CD4-positive, CD25-positive, alpha-beta regulatory T cell (primary cell): ENCODE measurements around the gene U2SURP. TPM values are rescaled to one million over a fixed set of nuclear protein-coding genes. Genes with fewer than 3 reads are reported as not detected.
A peak's percentile ranks its signal among the peaks of the same experiment; 100 is the strongest.

Experiments used
- ATAC-seq, 2 donors: fragments of 150-1000 bp; cut with Tn5 transposase; one replicate each; pipeline ENCODE4 v1.10.0; 2021; ENCODE audit warnings: low read depth in 2 of 2, moderate number of reproducible peaks in 2 of 2, moderate library complexity in 1 of 2
- DNase-seq, 3 donors: peaks; one replicate each; pipeline versions ENCODE4 v3.0.0 to v3.0.0-alpha.2; 2012 to 2022; ENCODE audit warnings: mixed read lengths in 1 of 3
- H3K27ac ChIP-seq: one replicate; pipeline ENCODE4 v1.7.0; 2013; ENCODE audit warnings: mild to moderate bottlenecking, low read length; ENCODE audit not compliant: insufficient read depth, poor library complexity, severe bottlenecking
- H3K27me3 ChIP-seq: one replicate; pipeline ENCODE4 v1.7.0; 2013; ENCODE audit warnings: low read length; ENCODE audit not compliant: control insufficient read depth, insufficient read depth
- H3K36me3 ChIP-seq: one replicate; pipeline ENCODE4 v1.7.0; 2013; ENCODE audit warnings: mild to moderate bottlenecking, low read length, moderate library complexity; ENCODE audit not compliant: control insufficient read depth, insufficient read depth
- H3K4me1 ChIP-seq: 2 replicates; pipeline ENCODE4 v1.7.0; 2013; ENCODE audit warnings: mild to moderate bottlenecking, low read length; ENCODE audit not compliant: insufficient read depth, control insufficient read depth, poor library complexity, severe bottlenecking
- H3K4me3 ChIP-seq: one replicate; pipeline ENCODE4 v1.7.0; 2013; ENCODE audit warnings: low read depth, mild to moderate bottlenecking, low read length, moderate library complexity
- H3K9me3 ChIP-seq, 2 experiments: 1 replicate in 1 of 2; 2 replicates in 1 of 2; pipeline ENCODE4 v1.7.0; 2013; ENCODE audit warnings: low read length in 2 of 2, mild to moderate bottlenecking in 1 of 2, moderate library complexity in 1 of 2; ENCODE audit not compliant: control insufficient read depth in 2 of 2
- H3K27ac Mint-ChIP-seq, 3 donors: one replicate each; pipeline ENCODE4 v1.8.0; 2020 to 2022; ENCODE audit warnings: mild to moderate bottlenecking in 3 of 3, mixed read lengths in 3 of 3, moderate library complexity in 2 of 3
- H3K27me3 Mint-ChIP-seq: one replicate; pipeline ENCODE4 v1.8.0; 2022; ENCODE audit warnings: mild to moderate bottlenecking, mixed read lengths
- H3K36me3 Mint-ChIP-seq: one replicate; pipeline ENCODE4 v1.8.0; 2020; ENCODE audit warnings: mixed read lengths
- H3K4me1 Mint-ChIP-seq, 4 donors: one replicate each; pipeline ENCODE4 v1.8.0; 2020 to 2022; ENCODE audit warnings: mixed read lengths in 4 of 4, mild to moderate bottlenecking in 1 of 4
- H3K4me3 Mint-ChIP-seq, 4 donors: one replicate each; pipeline ENCODE4 v1.8.0; 2020 to 2022; ENCODE audit warnings: mild to moderate bottlenecking in 4 of 4, mixed read lengths in 4 of 4, moderate library complexity in 3 of 4
- H3K9me3 Mint-ChIP-seq, 7 donors: one replicate each; pipeline ENCODE4 v1.8.0; 2020 to 2022; ENCODE audit warnings: mixed read lengths in 7 of 7, mild to moderate bottlenecking in 3 of 7, moderate library complexity in 2 of 7
- polyA plus RNA-seq, 4 donors: library from polyadenylated mRNA; unstranded; fragments of 300-500 nt; fragmentation: Illumina TruSeq; gene quantifications; one replicate each; pipeline ENCODE4 v1.2.3, GENCODE V29; 2021
- total RNA-seq: library from RNA; stranded (reverse); gene quantifications from one replicate; pipeline ENCODE4 v1.2.3, GENCODE V29; 2022

Gene U2SURP
- total and polyA plus RNA-seq, 5 donors from 2014 or later = 94.2 to 175 (median 116) TPM

DNA sequence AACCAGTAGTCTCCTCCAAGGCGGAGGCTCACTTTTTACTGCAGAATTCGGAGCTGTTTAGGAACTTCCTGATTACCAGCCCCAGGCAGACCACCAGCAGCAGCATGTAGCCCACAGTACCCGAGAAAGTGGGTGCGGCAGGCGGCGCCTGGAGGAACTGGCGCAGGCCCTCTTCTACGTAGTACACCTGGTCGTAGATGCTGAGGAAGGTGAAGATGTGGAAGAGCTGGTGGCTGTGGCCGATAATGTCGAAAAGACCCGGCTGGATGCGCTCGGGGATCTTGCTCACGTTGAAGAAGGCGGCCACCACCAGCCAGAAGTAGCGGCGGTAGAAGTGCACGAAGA, 39.2 kb upstream of the U2SURP start:
- no peaks in the 10 kb centered on the region for H3K36me3 Mint-ChIP-seq
- no peak for DNase-seq
- peaks cover 0 to 21% (median 10%) of the 10 kb centered on the region in 4 donors for H3K4me1 Mint-ChIP-seq
- peaks cover 0 to 5% (median 0%) of the 10 kb centered on the region in 7 donors for H3K9me3 Mint-ChIP-seq
- peak overlapping the region; percentile 36 to 84 (median 77) for H3K4me3 Mint-ChIP-seq
- Histone ChIP-seq H3K4me1 (peaks cover 4% of the 10 kb centered on the region), H3K27ac (no peak overlapping the region), H3K27me3 (peaks cover 61% of the 10 kb centered on the region), H3K4me3 (no peak overlapping the region), H3K36me3 (no peaks in the 10 kb centered on the region), H3K9me3 (no peaks in the 10 kb centered on the region)
- no peak overlapping the region for H3K27ac Mint-ChIP-seq
- H3K27me3 Mint-ChIP-seq = peaks cover 86% of the 10 kb centered on the region
- no peak for ATAC-seq

DNA sequence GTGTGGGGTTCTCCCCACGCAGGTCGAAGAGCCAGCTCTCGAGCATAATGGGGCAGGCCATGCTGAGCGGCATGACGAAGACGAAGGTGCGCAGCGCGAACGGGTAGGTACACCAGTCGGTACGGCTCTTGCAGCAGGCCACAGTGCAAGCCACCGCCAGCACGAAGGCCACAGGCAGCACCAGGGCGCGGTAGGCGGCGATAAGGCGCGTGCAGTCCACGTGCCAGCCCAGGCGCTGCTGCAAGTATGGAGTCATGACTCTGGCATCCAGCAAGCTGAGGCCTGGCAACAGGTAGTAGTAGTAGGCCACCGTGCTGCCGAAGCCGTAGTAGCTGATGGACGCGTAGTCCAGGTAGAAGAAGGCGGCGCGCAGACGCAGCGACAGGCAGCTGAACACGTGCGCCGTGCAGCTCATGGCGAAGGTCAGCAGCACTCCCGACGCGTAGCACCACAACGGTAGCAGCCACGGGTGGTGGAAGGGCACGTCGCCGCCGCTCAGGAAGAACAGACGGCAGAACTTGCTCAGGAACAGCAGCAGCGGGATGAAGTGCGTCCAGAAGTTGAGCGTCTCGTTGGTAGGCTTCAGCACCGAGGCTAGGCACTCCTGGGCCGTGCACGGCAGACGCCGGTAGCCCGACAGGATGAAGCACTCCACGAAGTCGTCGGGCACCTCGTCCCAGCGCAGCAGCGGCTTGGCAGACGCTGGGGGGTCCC, 38.7 kb upstream of the U2SURP start:
- H3K27ac ChIP-seq = no peak overlapping the region
- DNase-seq (no peak), ATAC-seq (no peak)
- H3K27me3 Mint-ChIP-seq = peaks cover 86% of the 10 kb centered on the region
- H3K9me3 Mint-ChIP-seq = peaks cover 0 to 5% (median 0%) of the 10 kb centered on the region in 7 donors
- no peak overlapping the region for H3K4me3 ChIP-seq
- H3K27ac Mint-ChIP-seq = no peak overlapping the region
- peaks cover 4% of the 10 kb centered on the region for H3K4me1 ChIP-seq
- H3K36me3 Mint-ChIP-seq = no peaks in the 10 kb centered on the region
- H3K27me3 ChIP-seq = peaks cover 56% of the 10 kb centered on the region
- no peaks in the 10 kb centered on the region for H3K9me3 ChIP-seq
- H3K36me3 ChIP-seq = no peaks in the 10 kb centered on the region
- peak overlapping the region; percentile 36 to 84 (median 78) for H3K4me3 Mint-ChIP-seq
- H3K4me1 Mint-ChIP-seq = peaks cover 0 to 21% (median 10%) of the 10 kb centered on the region in 4 donors

DNA sequence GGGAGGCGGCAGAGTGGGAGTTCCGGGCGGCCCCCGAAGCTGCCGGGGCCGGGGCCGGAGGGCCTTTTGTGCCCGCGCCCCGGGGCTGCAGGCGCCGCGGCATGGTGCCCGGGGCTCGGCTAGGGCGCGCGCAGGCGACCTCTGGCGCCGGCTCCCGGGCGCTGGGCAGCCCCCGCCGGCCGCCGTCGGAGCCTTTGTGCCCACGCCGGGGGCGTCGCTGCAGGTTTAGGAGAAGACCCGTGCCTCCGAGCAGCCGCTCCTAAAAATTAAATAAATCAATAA, 38.2 kb upstream of the U2SURP start:
- H3K9me3 ChIP-seq = no peaks in the 10 kb centered on the region
- H3K36me3 ChIP-seq = no peaks in the 10 kb centered on the region
- DNase-seq (no peak), ATAC-seq (no peak)
- H3K4me3 ChIP-seq = no peak overlapping the region
- Mint-ChIP-seq H3K9me3 (peaks cover 0 to 5% (median 0%) of the 10 kb centered on the region in 7 donors), H3K4me1 (peaks cover 0 to 21% (median 10%) of the 10 kb centered on the region in 4 donors), H3K27me3 (peaks cover 86% of the 10 kb centered on the region), H3K27ac (no peak overlapping the region), H3K36me3 (no peaks in the 10 kb centered on the region), H3K4me3 (peak overlapping the region in 1 of 4 donors; percentile 78)
- H3K27ac ChIP-seq = no peak overlapping the region
- peaks cover 4% of the 10 kb centered on the region for H3K4me1 ChIP-seq
- H3K27me3 ChIP-seq = peaks cover 51% of the 10 kb centered on the region

DNA sequence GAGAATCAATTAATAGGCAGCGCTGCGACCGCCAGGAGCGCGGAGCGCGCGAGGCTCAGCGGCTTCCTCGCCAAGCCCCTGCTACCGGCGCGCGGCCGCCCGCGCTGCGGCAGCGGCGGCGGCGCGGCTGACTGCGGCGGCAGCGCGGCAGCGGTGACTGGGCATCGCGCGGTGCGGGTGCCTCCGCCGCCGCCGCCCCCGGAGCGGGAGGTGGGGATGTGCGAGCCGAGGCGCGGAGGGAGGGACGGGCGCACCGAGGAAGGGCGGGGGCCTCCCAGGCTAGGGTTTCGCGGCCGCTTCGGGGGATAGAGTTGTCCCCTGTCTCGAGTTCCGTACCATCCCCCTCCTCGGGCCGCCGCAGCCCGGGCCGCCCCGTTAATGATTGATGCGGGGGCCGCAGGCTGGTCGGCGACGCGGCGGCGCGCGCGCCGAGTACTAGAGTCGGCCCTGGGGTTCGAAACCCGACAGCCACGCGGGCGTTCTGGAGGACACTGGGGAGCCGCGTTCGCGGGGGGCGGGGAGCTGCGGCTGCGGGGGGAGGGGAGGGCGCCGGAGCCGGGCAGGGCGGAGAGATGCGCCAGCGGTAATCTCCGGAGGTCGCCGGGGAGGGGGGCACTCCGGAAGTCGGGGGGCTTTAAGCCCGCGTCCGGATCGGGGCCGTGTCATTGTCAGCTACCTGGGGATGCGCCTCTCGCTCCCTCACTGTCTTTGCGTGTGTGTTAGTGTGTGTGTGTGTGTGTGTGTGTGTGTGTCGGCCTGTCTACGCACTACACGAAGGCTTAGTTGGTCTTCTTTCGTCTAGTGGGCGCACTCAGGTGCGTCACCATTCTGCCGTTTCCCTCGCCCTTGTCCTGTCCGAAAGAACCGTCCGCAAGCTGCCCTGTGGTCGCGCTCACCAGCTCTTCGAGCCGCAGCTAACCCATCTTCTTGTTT, 37.6 kb upstream of the U2SURP start, which contains the start of gene PAQR9:
PAQR9 (minus strand) TSS at position 159 of the 933 bp plus-strand sequence. CDS start 338 bp downstream, outside the sequence.
- no peak within 1 kb of the TSS for H3K27ac Mint-ChIP-seq
- H3K4me3 ChIP-seq = no peak within 1 kb of the TSS
- peaks cover 4% of the 10 kb centered on the region for H3K4me1 ChIP-seq
- peaks cover 45% of the 10 kb centered on the region for H3K27me3 ChIP-seq
- H3K27ac ChIP-seq = no peak within 1 kb of the TSS
- peak; percentile 29 to 40 for ATAC-seq
- no peaks in the 10 kb centered on the region for H3K9me3 ChIP-seq
- H3K27me3 Mint-ChIP-seq = peaks cover 86% of the 10 kb centered on the region
- peaks cover 0 to 17% (median 10%) of the 10 kb centered on the region in 4 donors for H3K4me1 Mint-ChIP-seq
- H3K4me3 Mint-ChIP-seq = peak within 1 kb of the TSS; percentile 36 to 89 (median 79)
- H3K36me3 ChIP-seq = no peaks in the 10 kb centered on the region
- H3K36me3 Mint-ChIP-seq = no peaks in the 10 kb centered on the region
- peak in 1 of 3 donors; percentile 16 for DNase-seq
- H3K9me3 Mint-ChIP-seq = peaks cover 0 to 5% (median 0%) of the 10 kb centered on the region in 7 donors

DNA sequence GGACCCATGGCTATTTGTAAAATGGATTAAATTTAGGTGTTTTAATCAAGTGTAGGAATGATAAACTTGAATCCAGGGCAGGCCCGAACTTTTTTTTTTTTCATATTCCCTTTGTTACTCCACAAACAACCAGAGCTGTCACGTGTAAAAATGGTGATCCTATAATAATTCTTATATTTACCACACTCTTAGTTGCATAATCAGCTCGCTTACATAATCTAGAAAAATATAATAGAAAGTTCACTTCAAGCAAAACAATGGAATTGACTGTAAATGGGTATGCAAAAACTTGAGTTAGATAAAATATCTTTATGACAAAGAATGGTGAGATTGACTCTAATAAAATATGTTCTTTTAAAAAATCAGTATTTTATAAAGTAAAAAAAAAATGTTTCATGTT, 35.8 kb upstream of the U2SURP start:
- Histone ChIP-seq H3K27me3 (peaks cover 33% of the 10 kb centered on the region), H3K36me3 (no peaks in the 10 kb centered on the region), H3K27ac (no peak overlapping the region), H3K4me1 (peaks cover 4% of the 10 kb centered on the region), H3K9me3 (no peaks in the 10 kb centered on the region), H3K4me3 (no peak overlapping the region)
- no peak overlapping the region for H3K27ac Mint-ChIP-seq
- no peak for ATAC-seq
- H3K4me1 Mint-ChIP-seq = peaks cover 0 to 15% (median 9%) of the 10 kb centered on the region in 4 donors
- peaks cover 83% of the 10 kb centered on the region for H3K27me3 Mint-ChIP-seq
- peaks cover 0 to 4% (median 0%) of the 10 kb centered on the region in 7 donors for H3K9me3 Mint-ChIP-seq
- no peaks in the 10 kb centered on the region for H3K36me3 Mint-ChIP-seq
- no peak overlapping the region for H3K4me3 Mint-ChIP-seq
- no peak for DNase-seq

DNA sequence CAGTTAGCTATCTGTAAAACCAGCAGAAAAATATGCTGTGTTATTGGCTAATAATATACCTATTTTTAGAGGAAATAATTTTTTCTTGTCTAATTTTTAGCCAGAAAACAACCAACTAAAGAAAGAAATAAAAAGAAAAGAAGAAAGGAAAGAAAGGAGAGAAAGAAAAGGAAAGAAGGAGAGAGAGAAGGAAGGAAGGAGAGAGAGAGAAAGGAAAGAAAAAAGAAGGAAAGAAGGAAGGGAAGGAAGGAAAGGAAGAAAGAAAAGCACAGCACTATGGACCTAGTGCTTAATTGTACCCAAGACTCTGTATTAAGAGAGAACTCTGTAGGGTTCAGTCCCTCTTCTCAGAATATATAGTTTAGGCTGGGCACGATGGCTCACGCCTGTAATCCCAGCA, 34.6 kb upstream of the U2SURP start:
- Mint-ChIP-seq H3K4me1 (peaks cover 0 to 15% (median 6%) of the 10 kb centered on the region in 4 donors), H3K27me3 (peaks cover 71% of the 10 kb centered on the region), H3K4me3 (no peak overlapping the region), H3K36me3 (no peaks in the 10 kb centered on the region), H3K9me3 (peaks cover 0 to 2% (median 0%) of the 10 kb centered on the region in 7 donors), H3K27ac (no peak overlapping the region)
- Histone ChIP-seq H3K9me3 (no peaks in the 10 kb centered on the region), H3K27ac (no peak overlapping the region), H3K27me3 (peaks cover 28% of the 10 kb centered on the region), H3K4me1 (peaks cover 4% of the 10 kb centered on the region), H3K36me3 (no peaks in the 10 kb centered on the region), H3K4me3 (no peak overlapping the region)
- no peak for ATAC-seq
- no peak for DNase-seq

- no peaks in the 10 kb centered on the region for H3K9me3 ChIP-seq
- ATAC-seq (no peak), DNase-seq (no peak)
- peaks cover 0 to 2% (median 0%) of the 10 kb centered on the region in 7 donors for H3K9me3 Mint-ChIP-seq
- H3K4me3 Mint-ChIP-seq = no peak overlapping the region
- peaks cover 0 to 4% (median 2%) of the 10 kb centered on the region in 4 donors for H3K4me1 Mint-ChIP-seq
- no peaks in the 10 kb centered on the region for H3K4me1 ChIP-seq
- H3K27me3 ChIP-seq = peaks cover 21% of the 10 kb centered on the region
- H3K27me3 Mint-ChIP-seq = peaks cover 68% of the 10 kb centered on the region
- H3K27ac ChIP-seq = no peak overlapping the region
- no peaks in the 10 kb centered on the region for H3K36me3 Mint-ChIP-seq
- H3K27ac Mint-ChIP-seq = no peak overlapping the region
- H3K4me3 ChIP-seq = no peak overlapping the region
- H3K36me3 ChIP-seq = no peaks in the 10 kb centered on the region
Measured at GRCh38 chr3:142968319-142969025, 32.9 kb upstream of the U2SURP start.
